Measurements from ENCODE around the gene C3orf20. TPM values are rescaled to one million over a fixed set of nuclear protein-coding genes. Genes with fewer than 3 reads are reported as not detected.

The C3orf20 gene
- total RNA-seq, 1 experiment from 2014 or later, result not detected

- Mint-ChIP-seq H3K36me3 (ENCODE audit: insufficient read depth, unreplicated experiment) (peaks cover 5% of the 10 kb centered on the region), H3K4me3 (ENCODE audit: unreplicated experiment) (no peak overlapping the region), H3K27ac (ENCODE audit: low read depth, unreplicated experiment) (no peak overlapping the region), H3K27me3 (ENCODE audit: insufficient read depth, unreplicated experiment) (peaks cover 87% of the 10 kb centered on the region), H3K9me3 (ENCODE audit: unreplicated experiment) (no peaks in the 10 kb centered on the region), H3K4me1 (ENCODE audit: insufficient read depth, unreplicated experiment) (peaks cover 5% of the 10 kb centered on the region)
- BruUV-seq (replicated peaks), result no TSS peak
- intact Hi-C loops (cut with micrococcal nuclease), result no loop called here
- no peak for TF ChIP-seq CTCF (IDR thresholded peaks at IDR 0.05; ENCODE audit: unreplicated experiment)
- ChIA-PET POLR2A (no interaction called here), CTCF (no interaction called here)
- no peak for DNase-seq (ENCODE audit: unreplicated experiment)
These were observed 135.3 kb downstream of the C3orf20 start for GRCh38 chr3:14810070-14810791.

GRCh38 chr3:14810801-14811661 is 136.1 kb downstream of the C3orf20 start:
- peaks cover 5% of the 10 kb centered on the region for H3K4me1 Mint-ChIP-seq (ENCODE audit: insufficient read depth, unreplicated experiment)
- H3K9me3 Mint-ChIP-seq (ENCODE audit: unreplicated experiment), result no peaks in the 10 kb centered on the region
- H3K36me3 Mint-ChIP-seq (ENCODE audit: insufficient read depth, unreplicated experiment), result peaks cover 5% of the 10 kb centered on the region
- no peak for DNase-seq (ENCODE audit: unreplicated experiment)
- H3K27ac Mint-ChIP-seq (ENCODE audit: low read depth, unreplicated experiment), result no peak overlapping the region
- POLR2A ChIA-PET, result interaction anchor here (0.7 kb wide), 1 partner anchor 285 kb away, joined by 4 read pairs; no protein-coding TSS in a partner anchor
- no peak for TF ChIP-seq CTCF (IDR thresholded peaks at IDR 0.05; ENCODE audit: unreplicated experiment)
- intact Hi-C loops (cut with micrococcal nuclease), result no loop called here
- CTCF ChIA-PET, result no interaction called here
- H3K27me3 Mint-ChIP-seq (ENCODE audit: insufficient read depth, unreplicated experiment), result peaks cover 89% of the 10 kb centered on the region
- BruUV-seq (replicated peaks), result no TSS peak
- no peak overlapping the region for H3K4me3 Mint-ChIP-seq (ENCODE audit: unreplicated experiment)

- H3K27me3 Mint-ChIP-seq (ENCODE audit: insufficient read depth, unreplicated experiment), result peaks cover 91% of the 10 kb centered on the region
These were observed 136.7 kb downstream of the C3orf20 start for GRCh38 chr3:14811684-14812083.

More at GRCh38 chr3:14811684-14812083, 136.7 kb downstream of the C3orf20 start:
- TF ChIP-seq CTCF (IDR thresholded peaks at IDR 0.05; ENCODE audit: unreplicated experiment), result no peak
- no peak for DNase-seq (ENCODE audit: unreplicated experiment)
- Mint-ChIP-seq H3K4me3 (ENCODE audit: unreplicated experiment) (no peak overlapping the region), H3K36me3 (ENCODE audit: insufficient read depth, unreplicated experiment) (peaks cover 5% of the 10 kb centered on the region), H3K4me1 (ENCODE audit: insufficient read depth, unreplicated experiment) (peaks cover 3% of the 10 kb centered on the region), H3K9me3 (ENCODE audit: unreplicated experiment) (no peaks in the 10 kb centered on the region), H3K27ac (ENCODE audit: low read depth, unreplicated experiment) (no peak overlapping the region)
- intact Hi-C loops (cut with micrococcal nuclease), result no loop called here
- no TSS peak for BruUV-seq (replicated peaks)
- ChIA-PET POLR2A (no interaction called here), CTCF (no interaction called here)

All from MCF 10A (cell line).